ENCODE measurements around the gene ZNF555.

DNA sequence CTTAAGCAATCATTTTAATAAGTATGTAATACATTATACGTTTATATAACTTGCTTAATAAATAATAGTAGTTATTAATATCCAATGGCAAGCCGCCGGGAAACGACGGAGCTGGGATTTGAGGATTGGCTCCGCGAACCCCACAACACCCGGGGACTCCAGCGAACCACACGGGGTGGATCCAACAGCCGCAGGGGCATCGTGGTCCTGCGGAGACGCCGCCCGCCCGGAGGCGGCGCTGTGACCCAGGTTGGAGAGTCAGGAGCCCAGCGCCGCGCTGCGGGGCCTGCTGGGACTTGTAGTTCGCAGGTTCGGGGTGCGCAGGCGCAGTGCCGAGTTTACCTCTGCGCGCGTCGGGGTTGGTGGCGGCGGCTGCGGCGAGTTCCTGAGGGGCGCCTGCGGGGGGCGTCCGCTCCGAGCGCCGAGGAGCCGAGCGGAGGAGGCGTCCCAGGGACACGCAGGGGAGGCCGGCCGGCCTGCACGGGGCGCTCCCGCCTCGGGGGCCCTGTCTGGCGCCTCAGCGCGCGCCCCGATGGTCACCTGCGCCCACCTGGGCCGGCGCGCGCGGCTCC is 21.6 kb upstream of the ZNF555 start, which contains the start of gene ZNF554:
- TF ChIP-seq CTCF (IDR thresholded peaks at IDR 0.05) = peak; percentile 97
- TF ChIP-seq ZFX (IDR thresholded peaks at IDR 0.05; ENCODE audit: borderline replicate concordance) = no peak

Data from 22Rv1 (cell line).